Kidney tubule cell (primary cell): ENCODE results near the gene PLCB2.
A peak's percentile ranks its signal among the peaks of the same experiment; 100 is the strongest.

Experiments used
- DNase-seq: peaks from one replicate; pipeline ENCODE4 v3.0.0-alpha.2; 2018; ENCODE audit warnings: low spot score

The PLCB2 gene

DNA sequence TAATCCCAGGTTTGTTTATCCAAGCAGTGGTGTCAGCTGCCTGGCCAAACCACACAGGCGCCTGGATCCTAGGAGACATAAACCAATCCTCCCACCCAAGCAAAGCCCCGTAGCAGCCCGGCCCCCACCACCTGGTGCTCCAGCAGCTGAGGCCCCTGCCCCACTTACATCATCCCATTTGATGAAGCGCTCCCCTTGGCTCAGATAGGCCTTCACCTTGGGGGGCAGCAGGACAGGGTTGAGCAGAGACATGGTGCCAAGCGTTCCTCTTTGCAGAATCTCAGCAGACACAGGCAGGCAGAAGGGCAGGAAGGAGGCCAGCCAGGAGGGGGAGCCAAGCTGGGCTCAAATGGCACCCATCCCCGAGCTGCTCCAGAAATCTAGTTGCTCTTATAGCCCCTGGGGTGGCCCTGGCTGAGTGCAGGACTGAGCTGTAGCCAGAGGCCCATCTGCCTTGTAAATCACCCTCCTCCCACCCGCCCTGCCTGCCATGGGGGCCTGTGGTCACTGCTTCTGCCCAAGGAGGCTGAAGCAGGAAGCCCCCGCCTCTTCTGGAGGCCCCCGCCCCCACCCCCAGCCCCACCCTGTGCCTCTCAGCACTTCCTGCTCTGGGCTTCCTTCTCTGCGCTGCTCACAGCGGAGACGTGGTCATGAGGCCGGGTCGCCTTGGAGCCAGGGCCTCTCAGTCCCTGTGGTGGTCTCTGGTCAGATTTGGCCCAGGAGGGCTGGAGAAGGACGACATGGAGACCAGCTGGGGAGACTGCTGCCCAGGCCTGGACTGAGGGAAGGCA lies at the start of gene PLCB2:
Gene PLCB2, minus strand, starts transcription at position 515 of the 791 bp plus-strand sequence. Its CDS starts 263 bp downstream, at position 252.
- DNase-seq = no peak

DNA sequence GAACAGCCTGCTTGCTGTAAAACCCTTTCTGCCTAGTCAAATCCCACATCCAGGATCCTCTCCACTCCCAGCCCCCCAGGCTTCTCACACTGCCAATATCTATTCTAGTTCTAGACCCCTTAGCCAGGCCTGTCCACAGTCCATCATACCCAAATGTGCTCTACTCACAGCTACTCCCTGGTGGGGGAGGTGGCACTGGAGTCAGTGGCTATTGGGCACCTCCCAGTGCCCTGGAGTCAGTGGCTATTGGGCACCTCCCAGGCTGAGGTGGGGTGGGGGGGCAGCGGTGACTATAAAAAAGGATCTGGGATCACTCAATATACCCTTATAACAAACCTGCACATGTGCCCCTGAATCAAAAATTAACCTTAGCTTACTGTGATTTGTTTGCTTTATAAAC lies 49.5 kb upstream of the PLCB2 start:
- DNase-seq = no peak

DNA sequence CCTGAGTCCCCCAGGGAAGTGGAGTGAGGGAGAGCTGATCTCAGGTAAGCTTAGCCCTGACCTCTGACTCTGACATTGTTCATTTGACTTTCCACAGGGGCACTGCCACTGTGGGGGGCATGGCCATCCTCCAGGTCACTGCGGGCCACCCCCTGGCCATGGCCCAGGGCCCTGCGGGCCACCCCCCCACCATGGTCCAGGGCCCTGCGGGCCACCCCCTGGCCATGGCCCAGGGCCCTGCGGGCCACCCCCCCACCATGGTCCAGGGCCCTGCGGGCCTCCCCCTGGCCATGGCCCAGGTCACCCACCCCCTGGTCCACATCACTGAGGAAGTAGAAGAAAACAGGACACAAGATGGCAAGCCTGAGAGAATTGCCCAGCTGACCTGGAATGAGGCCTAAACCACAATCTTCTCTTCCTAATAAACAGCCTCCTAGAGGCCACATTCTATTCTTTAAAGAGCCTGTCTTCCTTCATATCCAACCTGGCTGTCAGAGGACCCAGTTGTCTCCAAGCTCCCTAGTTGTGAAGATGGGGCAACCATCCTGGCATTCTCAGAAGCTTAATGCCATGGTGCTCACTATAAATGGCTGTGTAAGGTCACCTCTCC lies 48.3 kb upstream of the PLCB2 start:
- no peak for DNase-seq

DNA sequence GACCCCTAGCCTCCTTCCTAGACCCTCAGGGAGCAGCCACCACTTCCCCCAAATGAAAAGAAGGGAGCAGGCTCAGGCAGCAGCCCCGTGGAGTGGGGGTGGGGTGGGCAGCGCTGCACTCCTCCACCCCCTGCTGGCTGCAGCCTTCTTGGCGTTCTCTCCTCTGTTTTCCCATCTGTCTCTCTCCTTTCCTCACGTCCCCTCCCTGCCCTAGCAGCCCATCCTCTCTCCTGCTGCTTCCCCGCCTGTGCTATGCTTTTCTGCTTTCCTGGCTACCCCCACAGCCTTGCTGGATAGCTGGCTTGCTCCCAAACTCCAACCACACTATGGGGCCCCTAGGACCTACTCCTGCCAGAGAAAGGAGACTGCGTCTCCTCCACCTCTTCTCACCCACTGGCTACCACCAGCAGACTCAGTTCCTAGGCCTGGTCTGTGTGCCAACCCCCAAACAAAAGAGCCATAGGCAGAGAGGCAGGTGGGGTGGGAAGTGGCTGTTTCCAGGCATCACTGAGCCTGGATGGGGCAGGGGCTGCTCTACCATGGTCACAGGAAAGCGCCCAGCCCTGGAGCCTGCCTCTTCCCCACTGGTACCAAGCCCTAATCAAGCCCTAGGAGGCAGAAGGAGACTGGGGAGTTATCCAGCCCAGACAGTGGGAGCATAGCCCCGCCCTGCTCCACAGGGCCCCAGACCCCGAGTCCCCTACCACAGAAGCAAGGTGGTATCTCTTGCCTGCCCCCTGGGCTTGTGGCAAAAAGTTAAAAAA lies 46.9 kb upstream of the PLCB2 start:
- DNase-seq = no peak

- no peak for DNase-seq
These were observed 46.0 kb upstream of the PLCB2 start for GRCh38 chr15:40353697-40354096.

DNA sequence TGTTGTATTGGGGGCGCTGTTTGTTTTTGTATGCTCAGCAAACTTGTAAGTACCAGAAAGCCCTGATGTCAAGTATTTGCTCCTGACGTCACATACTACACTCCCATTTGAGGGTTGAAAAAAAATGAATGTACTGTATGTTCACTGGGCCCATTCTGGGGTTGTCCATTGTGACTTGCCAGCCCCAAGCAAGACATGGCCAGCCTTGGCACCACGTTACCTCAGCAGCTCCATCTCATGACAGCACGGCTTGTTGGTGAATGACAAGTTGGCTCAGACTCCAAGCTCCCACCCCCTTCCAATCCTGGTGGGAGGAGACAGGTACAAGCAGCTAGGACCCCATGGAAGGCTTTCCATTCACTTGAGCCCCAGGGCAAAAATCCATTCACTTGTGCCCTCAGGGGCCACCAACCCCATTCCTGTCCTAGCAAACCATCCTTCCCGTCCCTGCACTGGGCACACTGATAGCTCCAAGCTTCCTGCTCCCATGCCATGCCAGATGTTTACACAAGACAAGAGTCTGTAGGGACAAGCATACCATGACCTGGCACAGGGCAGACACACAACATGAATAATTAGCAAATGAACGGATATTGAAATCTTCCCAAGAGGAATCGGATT lies 44.7 kb upstream of the PLCB2 start:
- no peak for DNase-seq

DNA sequence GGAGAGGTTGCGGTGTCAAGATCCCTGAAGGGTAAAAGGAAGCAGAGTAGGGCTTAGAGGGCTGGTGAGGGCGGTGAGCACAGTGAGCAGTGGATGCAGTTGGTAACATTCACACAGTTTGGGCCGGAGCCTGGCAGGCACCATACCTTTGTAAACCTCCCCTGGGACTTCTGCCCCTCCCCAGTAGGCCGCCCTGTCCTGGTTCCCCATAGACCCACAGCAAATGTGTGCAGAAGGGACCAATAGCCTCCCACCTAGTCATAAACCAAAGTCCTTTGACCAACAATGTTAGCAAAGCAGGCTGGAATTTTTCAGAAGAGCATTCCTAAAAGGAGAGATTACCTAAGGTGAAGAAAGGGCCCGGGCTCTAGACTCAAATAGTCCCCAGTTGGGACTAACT lies 41.4 kb upstream of the PLCB2 start:
- no peak for DNase-seq

DNA sequence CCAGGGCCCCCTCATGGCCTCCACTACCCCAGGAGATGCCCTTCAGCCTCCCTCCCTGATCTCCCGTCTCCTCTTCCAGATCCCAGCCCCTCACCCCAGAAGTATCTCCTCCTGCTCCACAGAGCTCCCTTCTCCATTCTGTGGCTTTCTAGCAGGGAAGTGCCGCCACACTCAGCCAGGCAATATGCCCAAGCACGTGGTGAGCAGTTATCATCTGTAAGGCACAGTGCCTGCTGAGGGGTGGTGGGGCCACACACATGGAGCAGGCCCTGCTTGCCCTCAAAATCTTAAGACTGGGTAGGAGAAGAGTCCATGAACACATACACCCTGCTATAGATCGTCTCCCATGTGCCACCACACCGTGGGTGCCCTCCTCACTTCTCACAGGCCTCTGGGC lies 40.7 kb upstream of the PLCB2 start:
- no peak for DNase-seq

DNA sequence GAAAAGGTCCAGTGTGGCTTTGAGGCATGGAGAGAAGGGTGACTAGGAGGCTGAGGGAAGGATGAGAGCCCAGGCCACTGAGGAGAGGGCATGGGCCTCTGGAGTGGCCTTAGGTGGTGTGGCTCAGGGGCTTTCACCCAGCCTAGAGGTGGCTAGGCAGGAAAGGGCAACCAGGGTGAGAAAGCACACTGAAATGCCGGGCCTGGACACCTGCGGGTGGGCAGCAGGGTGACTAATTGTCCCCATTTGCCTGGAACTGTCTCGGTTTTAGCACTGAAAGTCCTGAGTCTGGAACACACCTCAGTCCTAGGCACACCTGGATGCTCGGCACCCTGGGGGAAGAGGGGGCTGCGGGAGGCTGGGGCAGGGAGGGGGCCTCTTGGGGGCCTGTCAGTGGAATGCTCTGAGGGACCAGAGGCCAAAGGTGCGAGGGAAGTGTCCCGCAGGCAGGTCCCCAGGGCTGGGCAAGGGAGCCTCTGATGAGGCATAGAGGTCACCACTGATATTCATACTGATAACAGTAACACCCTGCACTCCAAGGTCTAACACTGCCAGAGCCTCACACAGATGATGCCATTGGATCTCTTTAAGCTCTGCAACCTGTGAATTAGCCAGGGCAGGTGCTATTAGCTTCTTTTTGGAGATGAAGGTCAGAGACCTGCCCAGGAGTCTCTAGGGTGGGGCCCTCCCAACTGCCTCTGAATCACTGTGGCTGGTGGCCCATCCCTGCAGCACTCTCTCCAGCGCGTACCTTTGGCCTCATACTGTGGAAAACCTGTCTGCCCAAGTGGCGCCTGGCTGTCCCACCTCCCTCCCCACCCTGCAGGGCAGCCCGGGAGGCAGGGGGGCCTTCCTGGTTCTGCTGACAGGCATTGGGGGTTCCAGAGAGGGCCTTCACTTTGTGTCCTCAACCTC lies 40.1 kb upstream of the PLCB2 start:
- no peak for DNase-seq

DNA sequence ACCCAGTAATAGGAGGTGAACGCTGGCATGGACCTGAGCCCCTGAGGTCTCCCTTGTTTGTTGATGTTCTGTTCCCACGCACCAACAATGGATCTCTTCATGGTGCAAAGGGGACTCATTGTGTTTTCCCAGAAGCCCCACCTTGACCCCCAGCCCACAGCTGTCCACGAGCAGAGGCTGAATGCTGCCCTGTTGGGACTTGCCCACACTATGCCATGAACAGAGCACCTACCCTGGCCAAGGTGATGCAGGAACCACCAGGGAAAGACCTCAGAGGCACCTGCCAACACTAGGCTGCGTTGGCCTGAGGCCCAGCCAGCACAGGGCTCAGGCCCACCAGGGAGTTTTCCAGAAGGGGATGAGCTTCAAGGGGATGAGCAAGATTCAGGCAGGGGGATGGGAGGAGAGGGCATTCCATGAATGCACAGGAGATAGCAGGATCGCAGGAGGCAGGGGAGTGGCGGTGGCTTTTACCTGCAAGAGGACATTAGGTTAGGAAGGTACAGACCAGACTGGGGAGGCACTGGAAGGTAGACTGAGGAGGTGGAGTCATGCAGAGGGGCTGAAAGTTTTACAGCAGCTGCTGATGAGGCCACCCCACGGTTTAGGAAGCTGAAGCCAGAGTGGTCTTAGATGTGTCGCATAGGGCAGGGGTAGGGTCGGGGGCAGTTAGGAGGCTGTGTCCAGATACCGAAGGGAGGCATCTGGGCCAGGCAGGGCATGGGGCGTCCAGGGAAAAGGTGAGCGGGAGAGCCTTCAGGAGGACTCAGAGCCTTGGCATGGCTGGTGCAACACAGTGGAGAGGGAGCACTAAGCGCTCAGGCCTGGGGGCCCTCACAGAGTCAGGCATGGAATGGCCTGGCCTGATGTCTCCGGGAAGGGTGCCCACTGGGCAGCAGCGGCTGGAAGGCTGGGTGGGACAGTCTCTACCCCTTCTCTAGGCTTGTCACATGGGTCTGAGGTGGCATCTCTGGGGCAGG lies 39.1 kb upstream of the PLCB2 start:
- no peak for DNase-seq

DNA sequence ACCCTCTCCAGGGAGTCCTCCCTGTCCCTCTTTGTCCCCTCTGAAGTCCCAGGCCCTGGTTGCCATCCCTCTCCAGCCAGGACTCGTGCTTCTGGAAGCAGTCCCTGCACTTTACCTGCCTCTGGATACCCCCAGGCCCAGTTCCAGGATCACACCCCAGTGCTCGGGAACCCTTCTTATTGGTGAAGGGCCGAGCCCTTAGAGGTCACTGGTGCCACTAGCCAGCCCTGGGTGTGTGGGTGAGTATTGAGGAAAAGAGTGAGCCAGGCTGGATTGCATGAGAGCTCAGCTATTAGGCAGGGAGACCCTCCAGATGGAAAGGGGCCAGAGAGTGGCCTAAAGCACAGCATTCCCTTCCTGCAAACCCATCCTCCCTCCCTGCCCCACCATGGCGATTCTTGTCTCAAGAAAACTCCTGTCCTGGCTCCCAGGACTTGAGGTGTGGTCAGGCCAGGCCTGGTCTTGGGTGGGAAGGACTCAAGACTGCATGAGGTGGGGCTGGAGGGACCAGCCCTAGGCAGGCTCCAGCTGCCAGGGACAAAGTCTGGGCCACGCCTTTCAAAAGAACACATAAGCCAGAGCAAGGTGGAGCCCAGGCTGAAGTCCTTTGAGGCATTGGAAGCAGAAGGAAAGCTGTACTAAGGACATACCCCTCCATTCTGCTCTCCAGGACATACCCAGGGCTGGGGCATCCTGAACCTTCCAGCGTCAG lies 38.3 kb upstream of the PLCB2 start:
- no peak for DNase-seq

GRCh38 chr15:40345225-40345866 lies 37.6 kb upstream of the PLCB2 start:
- no peak for DNase-seq

- peak; percentile 55 for DNase-seq
These were observed 36.9 kb upstream of the PLCB2 start for GRCh38 chr15:40344631-40345120.

DNA sequence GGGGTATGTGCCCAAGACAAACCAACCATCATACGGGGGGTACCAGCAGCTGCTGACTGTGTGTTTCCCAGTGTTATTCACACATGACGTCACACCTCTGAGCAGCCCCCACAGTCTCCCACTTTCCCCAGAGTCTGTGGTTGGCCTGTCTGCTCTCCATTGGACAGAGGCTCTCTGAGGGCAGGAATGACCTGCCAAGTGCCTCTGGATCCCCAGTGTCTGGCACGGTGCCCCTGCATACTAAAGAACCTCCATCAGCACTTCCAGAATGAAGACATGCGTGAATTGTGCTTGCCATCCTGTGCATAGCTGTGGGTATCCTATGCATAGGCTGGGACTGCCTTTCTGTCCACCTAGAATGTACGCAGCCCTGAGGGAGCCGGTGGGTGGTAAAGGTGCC lies 36.5 kb upstream of the PLCB2 start:
- no peak for DNase-seq

- peak; percentile 47 for DNase-seq
These were observed 35.8 kb upstream of the PLCB2 start for GRCh38 chr15:40343512-40343911.

DNA sequence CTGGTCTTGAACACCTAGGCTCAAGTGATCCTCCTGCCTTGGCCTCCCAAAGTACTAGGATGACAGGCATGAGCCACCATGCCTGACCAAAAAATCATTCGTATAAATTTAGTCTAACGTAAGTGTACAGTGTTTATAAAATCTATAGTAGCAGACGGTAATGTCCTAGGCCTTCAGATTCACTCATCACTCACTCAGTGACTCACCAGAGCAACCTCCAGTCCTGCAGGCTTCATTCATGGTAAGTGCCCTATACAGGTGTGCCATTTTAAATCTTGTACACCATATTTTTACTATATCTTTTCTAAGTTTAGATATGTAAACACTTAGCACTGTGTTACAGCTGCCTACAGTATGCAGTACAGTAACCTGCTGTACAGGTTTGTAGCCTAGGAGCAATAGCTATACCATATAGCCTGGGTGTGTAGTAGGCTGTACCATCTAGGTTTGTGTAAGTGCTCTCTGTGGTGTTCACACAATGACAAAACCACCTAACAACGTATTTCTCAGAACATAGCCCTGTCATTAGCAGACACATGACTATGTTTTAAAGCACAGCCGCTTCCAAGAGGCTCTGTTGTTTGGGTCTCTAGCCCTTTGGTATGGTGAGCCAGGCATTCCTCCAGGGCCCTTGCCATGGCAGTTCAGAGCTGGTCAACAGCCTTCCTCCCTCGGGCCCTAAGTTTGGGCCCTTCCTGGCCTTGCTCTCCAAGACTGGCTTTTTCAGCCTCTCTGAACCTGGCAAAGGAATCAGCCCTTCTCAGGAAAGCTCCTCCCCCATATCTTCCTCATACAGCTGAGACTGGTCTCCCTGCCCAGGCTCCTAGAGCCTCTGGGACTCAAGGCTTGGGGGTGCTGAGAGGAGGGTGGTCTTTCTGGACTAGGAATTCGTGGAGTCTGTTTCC lies 34.9 kb upstream of the PLCB2 start:
- peak; percentile 49 for DNase-seq

DNA sequence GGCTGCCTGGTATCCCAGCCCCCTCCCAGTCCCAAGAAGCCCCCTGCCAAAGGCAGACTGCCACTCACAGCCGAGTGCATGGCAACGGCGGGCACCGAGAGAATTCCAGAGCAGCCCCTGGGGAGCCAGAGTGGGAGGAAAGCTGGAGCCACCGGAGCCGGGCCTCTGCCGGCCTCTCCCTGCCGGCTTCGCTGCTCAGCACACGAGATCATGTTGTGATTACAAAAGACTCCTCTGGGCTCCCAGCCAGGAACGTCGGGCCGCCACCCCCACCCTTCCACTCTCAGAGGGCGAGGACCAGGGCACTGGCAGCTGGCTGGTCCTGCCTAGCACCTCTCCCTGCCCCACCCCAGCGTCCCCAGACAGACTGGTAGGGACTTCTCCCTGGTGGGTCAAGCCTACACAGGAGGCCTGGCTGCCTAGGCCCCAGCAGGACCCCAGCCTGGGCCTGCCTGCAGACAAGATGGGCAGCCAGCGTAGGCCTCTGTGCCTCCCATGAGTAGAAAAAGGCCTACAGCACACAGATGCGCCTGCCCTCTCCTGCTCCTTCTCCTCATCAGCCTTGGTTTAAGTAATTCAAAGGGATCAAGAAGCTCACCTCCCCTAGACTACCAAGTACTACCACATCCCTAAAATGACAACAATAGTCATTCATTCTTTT lies 33.1 kb upstream of the PLCB2 start, which contains the start of gene CCDC9B:
Gene CCDC9B, minus strand, starts transcription at position 200 of the 661 bp plus-strand sequence. Its CDS starts 120 bp downstream, at position 80.
- peak; percentile 88 for DNase-seq
